OCI-M2 (cell line): ENCODE data around the gene HOXB5.

Source experiments
- DNase-seq: peaks from one replicate; lab custom pipeline; 2025; ENCODE audit not compliant: unreplicated experiment; lab: John Stamatoyannopoulos, UW

Gene HOXB5

GRCh38 chr17:48604770-48605329 lies 11.3 kb upstream of the HOXB5 start, which contains the start of gene HOXB6:
TSS of gene HOXB6 (minus strand) at chr17:48604986. CDS start at chr17:48598150, 6,836 bp downstream.
- no peak for DNase-seq

- DNase-seq = no peak
Observed at GRCh38 chr17:48603959-48604769, 10.6 kb upstream of the HOXB5 start.

- DNase-seq = no peak
Observed at GRCh38 chr17:48601539-48602425, 8.2 kb upstream of the HOXB5 start.

- DNase-seq = no peak
Observed at GRCh38 chr17:48601207-48601538, 7.6 kb upstream of the HOXB5 start.

GRCh38 chr17:48600244-48601098 lies 6.9 kb upstream of the HOXB5 start:
- no peak for DNase-seq

GRCh38 chr17:48599354-48599753 lies 5.8 kb upstream of the HOXB5 start:
- no peak for DNase-seq

GRCh38 chr17:48598736-48599135 lies 5.2 kb upstream of the HOXB5 start:
- no peak for DNase-seq

GRCh38 chr17:48597778-48598631 lies 4.4 kb upstream of the HOXB5 start:
- no peak for DNase-seq

- DNase-seq = no peak
Observed at GRCh38 chr17:48597528-48597777, 3.9 kb upstream of the HOXB5 start.

GRCh38 chr17:48596735-48597527 lies 3.4 kb upstream of the HOXB5 start:
- DNase-seq = no peak

GRCh38 chr17:48596000-48596734 lies 2.6 kb upstream of the HOXB5 start:
- no peak for DNase-seq

GRCh38 chr17:48595278-48595999 lies 1.9 kb upstream of the HOXB5 start:
- no peak for DNase-seq

GRCh38 chr17:48594538-48595277 lies 1.1 kb upstream of the HOXB5 start:
- no peak for DNase-seq

- peak; percentile 47 for DNase-seq
Observed at GRCh38 chr17:48593840-48594537, 410 bp upstream of the HOXB5 start.

GRCh38 chr17:48592577-48592976 lies 1.0 kb downstream of the HOXB5 start:
- DNase-seq = no peak

GRCh38 chr17:48592057-48592514 lies 1.5 kb downstream of the HOXB5 start:
- DNase-seq = no peak
